ENCODE results near the gene LANCL3.

Gene LANCL3

DNA sequence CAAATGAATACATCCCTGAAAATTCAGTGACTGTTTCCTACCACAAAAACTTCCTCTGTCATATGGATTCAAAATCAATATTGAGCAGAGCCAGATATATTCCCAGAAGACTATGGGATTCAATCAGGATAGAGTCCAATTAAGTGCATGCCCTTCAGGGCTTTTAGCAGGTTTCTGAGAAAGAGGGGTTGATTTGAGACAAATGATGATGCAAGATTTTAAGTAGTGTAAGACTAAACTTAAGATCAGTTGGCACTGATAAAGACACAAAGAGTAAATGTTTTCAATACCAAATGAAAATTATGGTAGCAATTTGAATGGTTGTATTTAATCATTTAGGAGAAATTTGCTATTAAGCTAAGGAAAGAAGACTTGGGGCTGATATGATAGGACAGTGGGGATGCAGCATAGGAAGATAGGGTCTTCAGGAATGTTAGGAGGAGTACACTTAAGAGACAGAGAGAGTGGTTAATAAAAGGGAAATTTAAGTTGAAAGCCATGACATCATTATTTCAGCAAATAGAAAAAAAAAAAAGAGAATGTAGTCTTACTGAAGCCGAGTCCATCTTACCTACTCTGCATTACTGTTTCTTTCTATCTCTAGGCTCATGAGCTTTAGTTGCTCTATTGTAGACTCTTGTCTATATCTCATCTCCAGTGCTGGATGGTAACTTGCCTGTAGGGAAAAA, 82.1 kb downstream of the LANCL3 start:
- TF ChIP-seq EGR1 (IDR thresholded peaks at IDR 0.05) (no peak), YY1 (IDR thresholded peaks at IDR 0.05; ENCODE audit: low read depth) (no peak), EP300 (IDR thresholded peaks at IDR 0.05; ENCODE audit: borderline replicate concordance) (no peak), RAD21 (IDR thresholded peaks at IDR 0.05; ENCODE audit: low read depth) (no peak), CREB1 (IDR thresholded peaks at IDR 0.05; ENCODE audit: low read depth) (no peak), FOXM1 (IDR thresholded peaks at IDR 0.05; ENCODE audit: borderline replicate concordance, low read depth) (no peak), CEBPB (IDR thresholded peaks at IDR 0.05) (no peak), TCF12 (IDR thresholded peaks at IDR 0.05; ENCODE audit: low read depth) (no peak), TEAD4 (IDR thresholded peaks at IDR 0.05) (no peak)
- TF ChIP-seq, protein P1, sequence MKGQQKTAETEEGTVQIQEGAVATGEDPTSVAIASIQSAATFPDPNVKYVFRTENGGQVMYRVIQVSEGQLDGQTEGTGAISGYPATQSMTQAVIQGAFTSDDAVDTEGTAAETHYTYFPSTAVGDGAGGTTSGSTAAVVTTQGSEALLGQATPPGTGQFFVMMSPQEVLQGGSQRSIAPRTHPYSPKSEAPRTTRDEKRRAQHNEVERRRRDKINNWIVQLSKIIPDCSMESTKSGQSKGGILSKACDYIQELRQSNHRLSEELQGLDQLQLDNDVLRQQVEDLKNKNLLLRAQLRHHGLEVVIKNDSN (IDR thresholded peaks at IDR 0.05) = no peak

DNA sequence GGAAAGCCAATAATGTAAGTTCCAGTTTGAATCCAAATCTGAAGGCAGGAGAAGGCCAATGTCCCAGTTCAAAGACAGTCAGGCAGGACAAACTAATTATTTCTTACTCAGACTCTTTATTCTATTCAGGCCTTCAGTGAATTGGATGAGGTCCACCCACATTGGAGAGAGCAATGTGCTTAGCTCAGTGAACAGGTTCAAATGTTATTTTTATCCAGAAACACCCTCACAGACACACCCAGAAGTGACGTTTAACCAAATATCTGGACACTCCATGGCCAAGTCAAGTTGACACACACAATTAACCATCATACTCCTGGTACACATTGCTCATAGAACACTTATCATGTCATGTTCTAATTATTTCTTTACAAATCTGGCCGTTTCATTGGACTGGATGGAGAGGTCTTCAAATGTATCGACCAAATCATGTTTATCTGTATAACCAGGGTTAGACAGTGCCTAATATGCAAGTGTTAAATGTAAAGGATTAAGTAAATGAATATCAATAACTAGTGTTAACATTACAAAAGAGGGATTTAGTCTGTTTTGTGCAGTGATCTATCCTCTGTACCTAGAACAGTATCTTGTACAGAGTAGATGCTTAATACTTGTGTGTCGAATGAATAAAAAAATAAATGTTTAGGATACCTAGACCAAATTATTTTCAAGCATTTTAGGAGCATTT, 87.0 kb downstream of the LANCL3 start:
- no peak for TF ChIP-seq EP300 (IDR thresholded peaks at IDR 0.05; ENCODE audit: borderline replicate concordance)
- TF ChIP-seq TCF12 (IDR thresholded peaks at IDR 0.05; ENCODE audit: low read depth) = no peak
- TF ChIP-seq, protein P2, sequence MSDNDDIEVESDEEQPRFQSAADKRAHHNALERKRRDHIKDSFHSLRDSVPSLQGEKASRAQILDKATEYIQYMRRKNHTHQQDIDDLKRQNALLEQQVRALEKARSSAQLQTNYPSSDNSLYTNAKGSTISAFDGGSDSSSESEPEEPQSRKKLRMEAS (IDR thresholded peaks at IDR 0.05) = no peak
- no peak for TF ChIP-seq FOXM1 (IDR thresholded peaks at IDR 0.05; ENCODE audit: borderline replicate concordance, low read depth)
- no peak for TF ChIP-seq CEBPB (IDR thresholded peaks at IDR 0.05)
- TF ChIP-seq YY1 (IDR thresholded peaks at IDR 0.05; ENCODE audit: low read depth) = no peak

DNA sequence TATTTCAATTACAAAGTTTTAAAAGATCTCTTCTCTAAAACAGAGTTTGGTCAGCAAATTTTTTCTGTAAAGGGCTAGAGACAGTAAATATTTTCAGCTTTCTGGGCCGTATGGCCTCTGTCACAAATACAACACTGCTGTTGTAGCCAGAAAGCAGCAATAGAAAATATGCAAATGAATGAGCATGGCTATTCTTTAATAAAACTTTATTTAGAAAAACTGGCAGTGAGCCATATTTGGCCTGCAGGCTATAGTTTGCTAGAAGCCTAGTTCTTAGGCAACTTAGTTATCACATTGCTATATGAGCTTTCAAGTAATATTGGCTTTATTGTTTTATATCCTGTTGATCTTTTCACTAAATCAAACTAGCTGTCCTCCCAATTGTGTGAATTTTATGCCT, 87.6 kb downstream of the LANCL3 start:
- TF ChIP-seq RAD21 (IDR thresholded peaks at IDR 0.05; ENCODE audit: low read depth) = no peak
- no peak for TF ChIP-seq TEAD4 (IDR thresholded peaks at IDR 0.05)

DNA sequence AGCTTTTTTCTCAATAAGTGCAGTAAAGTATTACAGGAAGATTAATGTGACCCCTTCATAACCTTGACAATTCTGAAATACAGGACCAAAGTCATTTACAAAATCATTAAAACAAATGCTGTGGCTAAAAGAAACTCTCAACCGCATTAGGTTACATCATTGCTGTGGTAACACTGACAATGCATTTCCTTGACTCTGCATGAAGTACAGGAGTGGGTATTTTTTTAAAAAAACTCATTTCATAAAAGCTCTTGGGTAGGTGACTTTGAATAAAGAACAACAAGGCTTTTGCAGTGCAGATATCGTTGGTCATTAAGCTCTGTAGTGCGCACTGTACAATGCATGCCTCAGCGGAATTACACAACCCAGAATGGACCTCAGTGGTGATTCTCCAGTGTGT, 90.7 kb downstream of the LANCL3 start:
- TF ChIP-seq FOXM1 (IDR thresholded peaks at IDR 0.05; ENCODE audit: borderline replicate concordance, low read depth) (no peak), TAF1 (IDR thresholded peaks at IDR 0.05; ENCODE audit: low read depth) (no peak), TEAD4 (IDR thresholded peaks at IDR 0.05) (no peak), EGR1 (IDR thresholded peaks at IDR 0.05) (no peak), CEBPB (IDR thresholded peaks at IDR 0.05) (no peak), EP300 (IDR thresholded peaks at IDR 0.05; ENCODE audit: borderline replicate concordance) (no peak), NFIC (IDR thresholded peaks at IDR 0.05) (no peak), ZBTB7A (IDR thresholded peaks at IDR 0.05; ENCODE audit: low read depth) (no peak)
- TF ChIP-seq, protein P2 (IDR thresholded peaks at IDR 0.05) = no peak
- TF ChIP-seq, protein P1 (IDR thresholded peaks at IDR 0.05) = no peak
- TF ChIP-seq, protein P3, sequence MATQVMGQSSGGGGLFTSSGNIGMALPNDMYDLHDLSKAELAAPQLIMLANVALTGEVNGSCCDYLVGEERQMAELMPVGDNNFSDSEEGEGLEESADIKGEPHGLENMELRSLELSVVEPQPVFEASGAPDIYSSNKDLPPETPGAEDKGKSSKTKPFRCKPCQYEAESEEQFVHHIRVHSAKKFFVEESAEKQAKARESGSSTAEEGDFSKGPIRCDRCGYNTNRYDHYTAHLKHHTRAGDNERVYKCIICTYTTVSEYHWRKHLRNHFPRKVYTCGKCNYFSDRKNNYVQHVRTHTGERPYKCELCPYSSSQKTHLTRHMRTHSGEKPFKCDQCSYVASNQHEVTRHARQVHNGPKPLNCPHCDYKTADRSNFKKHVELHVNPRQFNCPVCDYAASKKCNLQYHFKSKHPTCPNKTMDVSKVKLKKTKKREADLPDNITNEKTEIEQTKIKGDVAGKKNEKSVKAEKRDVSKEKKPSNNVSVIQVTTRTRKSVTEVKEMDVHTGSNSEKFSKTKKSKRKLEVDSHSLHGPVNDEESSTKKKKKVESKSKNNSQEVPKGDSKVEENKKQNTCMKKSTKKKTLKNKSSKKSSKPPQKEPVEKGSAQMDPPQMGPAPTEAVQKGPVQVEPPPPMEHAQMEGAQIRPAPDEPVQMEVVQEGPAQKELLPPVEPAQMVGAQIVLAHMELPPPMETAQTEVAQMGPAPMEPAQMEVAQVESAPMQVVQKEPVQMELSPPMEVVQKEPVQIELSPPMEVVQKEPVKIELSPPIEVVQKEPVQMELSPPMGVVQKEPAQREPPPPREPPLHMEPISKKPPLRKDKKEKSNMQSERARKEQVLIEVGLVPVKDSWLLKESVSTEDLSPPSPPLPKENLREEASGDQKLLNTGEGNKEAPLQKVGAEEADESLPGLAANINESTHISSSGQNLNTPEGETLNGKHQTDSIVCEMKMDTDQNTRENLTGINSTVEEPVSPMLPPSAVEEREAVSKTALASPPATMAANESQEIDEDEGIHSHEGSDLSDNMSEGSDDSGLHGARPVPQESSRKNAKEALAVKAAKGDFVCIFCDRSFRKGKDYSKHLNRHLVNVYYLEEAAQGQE (IDR thresholded peaks at IDR 0.05; ENCODE audit: low read depth) = no peak

DNA sequence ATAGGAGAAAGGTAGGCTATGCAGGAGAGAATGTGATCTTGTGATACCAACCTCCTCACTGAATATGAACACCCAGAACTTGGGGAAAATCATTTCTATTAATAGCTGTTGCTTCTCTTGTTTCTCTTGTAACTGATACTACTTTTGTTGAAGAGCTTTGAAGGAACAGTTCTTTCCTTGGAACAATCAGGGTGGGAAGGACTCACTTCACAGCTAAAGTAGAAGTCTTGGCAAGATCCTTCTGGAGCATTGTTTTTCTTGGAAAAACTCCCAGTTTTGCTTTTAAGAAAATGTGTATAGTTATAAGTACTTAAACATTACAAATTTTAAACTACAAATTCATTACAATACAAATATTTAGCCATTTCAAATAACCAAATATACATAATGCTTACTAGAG, 95.1 kb downstream of the LANCL3 start:
- TF ChIP-seq TEAD4 (IDR thresholded peaks at IDR 0.05) = no peak
- TF ChIP-seq, protein P1 (IDR thresholded peaks at IDR 0.05) = no peak

DNA sequence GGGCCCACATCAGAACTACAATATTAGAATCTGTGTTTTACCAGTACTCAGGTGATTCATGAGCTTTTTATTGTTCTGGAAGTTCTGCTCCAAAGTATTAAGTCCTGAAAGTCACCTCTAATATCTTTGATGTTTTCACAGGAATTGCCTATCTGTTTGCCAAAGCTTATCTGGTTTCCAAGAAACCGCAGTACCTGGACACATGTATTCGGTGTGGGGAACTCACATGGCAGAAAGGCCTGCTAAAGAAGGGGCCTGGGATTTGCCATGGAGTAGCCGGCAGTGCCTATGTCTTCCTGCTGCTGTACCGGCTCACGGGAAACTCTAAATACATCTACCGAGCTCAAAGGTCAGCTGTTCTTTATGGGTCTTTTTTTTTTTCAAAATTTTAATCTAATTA, 95.7 kb downstream of the LANCL3 start:
- TF ChIP-seq TEAD4 (IDR thresholded peaks at IDR 0.05) (no peak), NFIC (IDR thresholded peaks at IDR 0.05) (no peak), TCF12 (IDR thresholded peaks at IDR 0.05; ENCODE audit: low read depth) (no peak), RAD21 (IDR thresholded peaks at IDR 0.05; ENCODE audit: low read depth) (no peak), TAF1 (IDR thresholded peaks at IDR 0.05; ENCODE audit: low read depth) (no peak)

DNA sequence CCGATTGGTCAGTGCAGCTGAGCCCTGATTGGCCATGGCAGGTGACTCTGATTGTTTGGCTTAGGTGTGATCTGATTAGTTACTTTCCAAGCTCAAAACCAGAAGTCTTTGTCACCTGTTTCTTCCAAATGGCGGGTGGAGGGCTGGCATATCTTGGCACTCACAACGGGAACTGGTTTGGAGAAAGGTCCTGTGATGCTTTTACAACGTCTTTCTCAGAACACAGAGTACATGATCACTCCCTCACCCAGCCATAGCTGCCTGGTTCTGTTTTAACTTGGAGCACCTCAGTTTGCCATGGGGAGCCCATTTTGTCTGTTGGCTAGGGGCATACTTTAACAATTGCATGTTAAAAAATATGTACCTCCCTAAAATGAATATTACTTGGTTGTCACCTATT, 101.1 kb downstream of the LANCL3 start:
- no peak for TF ChIP-seq EP300 (IDR thresholded peaks at IDR 0.05; ENCODE audit: borderline replicate concordance)
- TF ChIP-seq, protein P2 (IDR thresholded peaks at IDR 0.05) = no peak
- no peak for TF ChIP-seq ZBTB7A (IDR thresholded peaks at IDR 0.05; ENCODE audit: low read depth)
- TF ChIP-seq TEAD4 (IDR thresholded peaks at IDR 0.05) = no peak
- TF ChIP-seq NFIC (IDR thresholded peaks at IDR 0.05) = no peak
- TF ChIP-seq RAD21 (IDR thresholded peaks at IDR 0.05; ENCODE audit: low read depth) = no peak
- TF ChIP-seq, protein P1 (IDR thresholded peaks at IDR 0.05) = no peak
- no peak for TF ChIP-seq TAF1 (IDR thresholded peaks at IDR 0.05; ENCODE audit: low read depth)
- TF ChIP-seq, protein P3 (IDR thresholded peaks at IDR 0.05; ENCODE audit: low read depth) = no peak
- no peak for TF ChIP-seq FOXM1 (IDR thresholded peaks at IDR 0.05; ENCODE audit: borderline replicate concordance, low read depth)
- TF ChIP-seq CREB1 (IDR thresholded peaks at IDR 0.05; ENCODE audit: low read depth) = no peak
- TF ChIP-seq CEBPB (IDR thresholded peaks at IDR 0.05) = no peak
- TF ChIP-seq YY1 (IDR thresholded peaks at IDR 0.05; ENCODE audit: low read depth) = no peak
- no peak for TF ChIP-seq EGR1 (IDR thresholded peaks at IDR 0.05)
- TF ChIP-seq TCF12 (IDR thresholded peaks at IDR 0.05; ENCODE audit: low read depth) = no peak

Data from Ishikawa (cell line).